HPDE6-E6E7 (cell line): ENCODE results near the gene BMPR1B.
"Not testable (repeated sequence)": the region's sequence is repeated elsewhere in the genome, so short reads cannot be mapped to it uniquely, and the experiment has no call there.

Source experiments
- DNase-seq: peaks from one replicate; pipeline ENCODE4 v3.0.0; 2011; ENCODE audit warnings: missing footprints; ENCODE audit errors: extremely low spot score

The BMPR1B gene

DNA sequence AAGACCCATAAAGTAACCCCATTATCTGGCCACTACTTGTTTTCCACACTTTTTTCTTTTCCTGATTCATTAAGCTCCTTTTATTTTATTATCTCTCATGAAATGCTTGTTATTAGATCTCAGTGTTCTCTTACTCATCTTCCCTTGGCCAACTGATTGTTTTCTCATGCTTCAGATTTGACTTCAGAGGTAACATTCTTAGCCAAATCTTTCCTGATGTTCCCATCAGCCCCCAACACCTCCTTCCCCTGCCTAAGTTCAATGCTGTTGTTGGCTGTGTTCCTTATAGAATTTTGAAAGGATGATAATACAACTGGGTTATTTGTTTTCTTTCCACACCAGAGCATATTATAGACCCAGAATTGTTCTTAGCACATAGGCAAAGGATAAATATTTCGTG lies 75.6 kb downstream of the BMPR1B start:
- no peak for DNase-seq

DNA sequence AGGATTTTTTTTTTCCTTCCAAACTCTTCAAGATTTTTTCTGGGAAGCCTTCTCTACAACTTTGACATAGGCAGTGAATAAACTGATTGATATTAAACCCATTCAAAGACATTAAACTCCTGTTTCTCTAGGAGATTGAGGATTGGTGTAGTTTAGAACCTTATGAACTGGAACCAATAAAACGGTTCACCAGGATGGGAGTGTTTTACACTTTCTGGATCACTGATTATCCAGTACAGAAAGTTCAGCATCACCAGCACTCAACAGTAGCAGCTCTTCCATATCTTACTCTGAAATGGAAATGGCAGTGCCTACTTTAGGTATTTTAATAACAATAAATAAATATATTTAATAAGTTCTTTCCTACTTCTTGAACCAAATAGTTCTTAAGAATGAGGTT lies 76.7 kb downstream of the BMPR1B start:
- DNase-seq, result no peak

DNA sequence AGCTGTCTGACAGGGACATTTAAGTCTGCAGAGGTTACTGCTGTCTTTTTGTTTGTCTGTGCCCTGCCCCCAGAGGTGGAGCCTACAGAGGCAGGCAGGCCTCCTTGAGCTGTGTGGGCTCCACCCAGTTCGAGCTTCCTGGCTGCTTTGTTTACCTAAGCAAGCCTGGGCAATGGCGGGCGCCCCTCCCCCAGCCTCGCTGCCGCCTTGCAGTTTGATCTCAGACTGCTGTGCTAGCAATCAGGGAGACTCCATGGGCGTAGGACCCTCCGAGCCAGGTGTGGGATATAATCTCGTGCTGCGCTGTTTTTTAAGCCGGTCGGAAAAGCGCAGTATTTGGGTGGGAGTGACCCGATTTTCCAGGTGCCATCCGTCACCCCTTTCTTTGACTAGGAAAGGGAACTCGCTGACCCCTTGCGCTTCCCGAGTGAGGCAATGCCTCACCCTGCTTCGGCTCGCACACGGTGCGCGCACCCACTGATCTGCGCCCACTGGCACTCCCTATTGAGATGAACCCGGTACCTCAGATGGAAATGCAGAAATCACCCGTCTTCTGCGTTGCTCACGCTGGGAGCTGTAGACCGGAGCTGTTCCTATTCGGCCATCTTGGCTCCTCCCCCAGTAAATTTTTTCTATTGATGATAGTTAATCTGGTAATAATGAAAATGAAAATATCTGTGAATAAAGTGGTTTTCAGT lies 83.6 kb downstream of the BMPR1B start:
- not testable (repeated sequence) for DNase-seq

DNA sequence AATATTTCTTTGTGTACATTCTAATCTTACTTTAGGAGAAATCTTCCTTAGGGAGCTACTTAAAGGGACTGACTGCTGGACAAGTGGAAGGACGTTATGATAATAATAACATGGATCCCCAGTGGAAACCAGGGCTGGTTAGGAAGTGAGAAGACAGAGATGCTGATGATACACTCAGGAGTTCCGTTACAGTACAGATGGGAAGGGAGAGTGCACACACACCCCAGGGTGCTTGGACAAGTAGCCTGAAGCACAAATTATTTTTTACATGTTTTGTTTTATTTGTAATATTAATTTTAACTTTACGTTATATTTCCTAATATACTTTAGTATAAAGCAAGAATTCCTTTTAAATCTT lies 84.1 kb downstream of the BMPR1B start:
- no peak for DNase-seq

- DNase-seq, result no peak
Observed at GRCh38 chr4:94843216-94843615, 85.5 kb downstream of the BMPR1B start.

GRCh38 chr4:94848326-94848725 lies 90.6 kb downstream of the BMPR1B start:
- no peak for DNase-seq

- no peak for DNase-seq
Observed at GRCh38 chr4:94849901-94850300, 92.1 kb downstream of the BMPR1B start.

GRCh38 chr4:94852616-94853015 lies 94.9 kb downstream of the BMPR1B start:
- DNase-seq, result no peak

- DNase-seq, result no peak
Observed at GRCh38 chr4:94856030-94856429, 98.3 kb downstream of the BMPR1B start.

- no peak for DNase-seq
Observed at GRCh38 chr4:94870146-94870545, 112.4 kb downstream of the BMPR1B start.

GRCh38 chr4:94871644-94872305 lies 114.0 kb downstream of the BMPR1B start:
- DNase-seq, result no peak

DNA sequence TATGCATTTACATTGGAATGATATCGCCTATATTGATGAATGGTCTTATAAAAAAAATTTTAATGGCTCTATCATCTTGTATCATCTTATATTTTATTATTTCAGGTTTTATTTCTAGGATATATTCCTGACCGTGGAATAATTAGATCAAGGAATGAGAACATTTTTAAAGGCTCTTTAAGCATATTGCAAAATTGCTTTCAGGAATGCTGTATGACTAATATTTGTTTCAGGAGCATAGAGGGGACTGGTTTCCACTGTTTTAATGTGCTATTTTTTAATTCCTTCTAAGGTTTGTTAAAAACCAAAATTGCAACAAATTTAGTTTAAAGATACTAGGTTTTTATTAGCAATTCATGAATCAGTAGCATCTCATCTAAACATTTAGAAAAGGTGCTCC lies 120.2 kb downstream of the BMPR1B start:
- DNase-seq, result peak; percentile 7

DNA sequence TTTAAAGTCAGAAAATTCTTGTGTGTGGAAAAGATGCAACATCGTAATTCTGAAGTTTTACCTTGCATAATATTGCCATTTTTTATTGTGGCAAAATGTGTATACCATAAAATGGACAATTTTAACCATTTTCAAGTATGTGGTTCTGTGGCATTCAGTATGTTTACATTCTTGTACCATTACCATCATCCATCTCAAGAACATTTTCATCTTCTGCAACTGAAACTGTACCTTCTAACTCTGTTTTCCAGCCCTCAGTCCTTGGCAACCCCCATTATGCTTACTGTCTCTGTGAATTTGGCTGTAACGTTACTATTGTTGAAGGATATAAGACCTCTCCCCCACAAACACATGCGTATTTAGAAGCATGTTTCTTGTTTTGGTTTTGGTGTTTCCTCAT lies 123.2 kb downstream of the BMPR1B start:
- DNase-seq, result no peak

DNA sequence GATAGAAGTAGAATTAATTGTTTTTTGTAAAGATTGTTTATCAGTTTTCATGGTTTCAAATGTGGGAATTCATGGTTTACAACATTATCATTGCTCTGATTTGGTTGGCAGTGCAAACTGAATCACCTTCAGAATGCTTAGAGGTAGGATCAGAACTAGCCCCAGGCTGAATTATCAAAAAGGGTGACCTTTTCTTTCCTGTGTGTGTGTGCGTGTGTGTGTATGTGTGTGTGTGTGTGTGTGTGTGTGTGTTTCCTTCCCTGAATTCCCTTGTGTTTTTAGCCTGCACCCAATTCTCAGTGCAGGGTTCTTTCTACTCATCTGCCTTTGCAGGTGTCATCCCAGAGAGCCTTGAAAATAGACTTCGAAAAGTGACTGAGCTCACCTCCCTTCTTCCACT lies 125.0 kb downstream of the BMPR1B start:
- DNase-seq, result no peak

DNA sequence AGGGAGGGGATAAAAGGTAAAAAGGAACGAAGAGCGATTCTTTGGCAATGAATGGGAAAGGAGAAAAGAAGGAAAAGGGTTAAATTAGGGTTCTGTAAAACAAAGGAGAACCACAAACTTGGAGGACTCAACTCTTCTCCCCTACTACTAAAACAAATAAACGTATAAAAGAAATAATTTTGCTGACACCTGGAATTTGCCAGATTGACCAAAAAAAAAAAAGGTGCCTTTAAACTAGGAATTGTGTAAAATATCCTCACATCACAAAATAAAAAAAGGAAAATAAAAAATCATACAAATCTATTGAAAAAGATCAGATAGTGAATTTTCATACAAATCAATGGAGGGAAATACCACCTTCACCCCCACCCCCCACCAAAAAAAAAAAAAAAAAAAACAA lies 129.3 kb downstream of the BMPR1B start:
- no peak for DNase-seq

GRCh38 chr4:94889523-94889922 lies 131.8 kb downstream of the BMPR1B start:
- no peak for DNase-seq

GRCh38 chr4:94889946-94890345 lies 132.2 kb downstream of the BMPR1B start:
- no peak for DNase-seq

DNA sequence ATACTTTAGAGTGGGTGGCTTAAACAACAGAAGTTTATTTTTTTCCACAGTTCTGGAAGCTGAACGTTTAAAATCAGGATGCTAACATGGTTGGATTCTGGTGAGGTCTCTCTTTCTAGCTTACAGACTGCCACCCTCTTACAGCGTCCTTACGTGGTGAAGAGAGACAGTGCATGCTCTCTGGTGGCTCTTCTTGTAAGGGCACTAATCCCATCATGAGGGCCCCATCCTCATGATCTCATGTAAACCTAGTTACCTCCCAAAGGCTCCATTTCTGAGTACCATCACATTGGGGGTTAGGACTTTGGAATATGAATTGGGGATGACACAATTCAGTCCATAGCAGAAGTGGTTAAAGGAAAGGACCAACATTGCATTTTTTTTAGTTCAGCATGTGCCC lies 132.8 kb downstream of the BMPR1B start:
- DNase-seq, result no peak

- DNase-seq, result no peak
Observed at GRCh38 chr4:94892051-94892450, 134.3 kb downstream of the BMPR1B start.

DNA sequence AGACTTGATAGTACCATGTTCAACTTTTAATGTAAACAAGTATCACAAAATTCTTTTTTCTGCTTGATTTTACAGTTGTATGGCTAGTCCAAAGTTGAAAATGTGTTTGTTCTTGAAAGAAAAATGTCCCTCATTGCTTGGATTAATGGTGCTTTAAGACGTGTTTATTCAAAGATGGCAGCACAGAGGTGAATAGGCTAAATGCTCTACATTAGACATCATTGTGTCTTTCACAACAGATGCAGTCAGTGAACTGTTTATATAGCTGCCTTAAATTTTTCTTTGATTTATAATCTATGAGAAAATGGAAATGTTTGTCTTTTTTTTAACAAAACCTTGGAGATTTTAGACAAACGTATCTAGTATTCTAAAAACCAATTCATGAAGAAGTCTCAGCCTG lies 137.3 kb downstream of the BMPR1B start:
- DNase-seq, result no peak

GRCh38 chr4:94897023-94897422 lies 139.3 kb downstream of the BMPR1B start:
- no peak for DNase-seq

- no peak for DNase-seq
Observed at GRCh38 chr4:94905511-94905910, 147.8 kb downstream of the BMPR1B start.

GRCh38 chr4:94909645-94910044 lies 151.9 kb downstream of the BMPR1B start:
- no peak for DNase-seq

DNA sequence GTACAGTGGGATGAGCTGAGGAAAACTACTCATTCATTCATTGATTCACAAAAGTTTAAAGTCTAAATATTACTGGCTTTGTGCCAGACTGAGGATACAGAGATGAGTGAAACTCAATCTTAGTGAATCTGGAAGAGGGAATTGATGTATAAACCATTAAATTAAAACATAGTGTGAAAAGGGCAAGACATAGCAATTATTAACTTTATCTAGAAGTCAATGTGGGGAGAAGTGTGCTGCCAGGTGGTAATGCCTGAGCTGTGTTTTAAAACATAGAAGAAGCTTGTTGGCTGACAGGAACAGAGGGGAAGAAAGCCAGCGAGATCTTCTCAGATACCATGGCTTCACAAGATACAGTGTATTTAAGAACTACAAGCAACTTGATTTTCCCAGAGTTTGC lies 153.4 kb downstream of the BMPR1B start:
- no peak for DNase-seq
